ENCODE data around the gene NEK6.

- TF ChIP-seq EHMT2 (IDR thresholded peaks at IDR 0.05), result no peak
- TF ChIP-seq ATF3 (IDR thresholded peaks at IDR 0.05), result no peak
- no peak for TF ChIP-seq ATF3 (CRISPR knock-in tag; conservative IDR thresholded peaks at IDR 0.05)
- no peak for TF ChIP-seq MAFF (IDR thresholded peaks at IDR 0.05; ENCODE audit: low read length)
- peak in 1 of 3 experiments; percentile 24; a peak in 2 of 6 replicates for TF ChIP-seq CTCF (IDR thresholded peaks at IDR 0.05 in 2 of 3, conservative IDR thresholded peaks at IDR 0.05 in 1 of 3; ENCODE audit: insufficient read depth in 2 of 3, low read depth in 1 of 3, low read length in 3 of 3)
- TF ChIP-seq, protein P1, sequence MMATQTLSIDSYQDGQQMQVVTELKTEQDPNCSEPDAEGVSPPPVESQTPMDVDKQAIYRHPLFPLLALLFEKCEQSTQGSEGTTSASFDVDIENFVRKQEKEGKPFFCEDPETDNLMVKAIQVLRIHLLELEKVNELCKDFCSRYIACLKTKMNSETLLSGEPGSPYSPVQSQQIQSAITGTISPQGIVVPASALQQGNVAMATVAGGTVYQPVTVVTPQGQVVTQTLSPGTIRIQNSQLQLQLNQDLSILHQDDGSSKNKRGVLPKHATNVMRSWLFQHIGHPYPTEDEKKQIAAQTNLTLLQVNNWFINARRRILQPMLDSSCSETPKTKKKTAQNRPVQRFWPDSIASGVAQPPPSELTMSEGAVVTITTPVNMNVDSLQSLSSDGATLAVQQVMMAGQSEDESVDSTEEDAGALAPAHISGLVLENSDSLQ (IDR thresholded peaks at IDR 0.05), result no peak
- no peak for TF ChIP-seq LARP7 (IDR thresholded peaks at IDR 0.05)
- TF ChIP-seq, protein P2, sequence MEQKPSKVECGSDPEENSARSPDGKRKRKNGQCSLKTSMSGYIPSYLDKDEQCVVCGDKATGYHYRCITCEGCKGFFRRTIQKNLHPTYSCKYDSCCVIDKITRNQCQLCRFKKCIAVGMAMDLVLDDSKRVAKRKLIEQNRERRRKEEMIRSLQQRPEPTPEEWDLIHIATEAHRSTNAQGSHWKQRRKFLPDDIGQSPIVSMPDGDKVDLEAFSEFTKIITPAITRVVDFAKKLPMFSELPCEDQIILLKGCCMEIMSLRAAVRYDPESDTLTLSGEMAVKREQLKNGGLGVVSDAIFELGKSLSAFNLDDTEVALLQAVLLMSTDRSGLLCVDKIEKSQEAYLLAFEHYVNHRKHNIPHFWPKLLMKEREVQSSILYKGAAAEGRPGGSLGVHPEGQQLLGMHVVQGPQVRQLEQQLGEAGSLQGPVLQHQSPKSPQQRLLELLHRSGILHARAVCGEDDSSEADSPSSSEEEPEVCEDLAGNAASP (IDR thresholded peaks at IDR 0.05), result no peak
- TF ChIP-seq ZNF780A (CRISPR knock-in tag; IDR thresholded peaks at IDR 0.05), result no peak
- no peak for TF ChIP-seq POLR2AphosphoS2 (IDR thresholded peaks at IDR 0.05; ENCODE audit: low read length)
- no peak for TF ChIP-seq TRIM28 (IDR thresholded peaks at IDR 0.05)
- no peak for TF ChIP-seq CREB1 (IDR thresholded peaks at IDR 0.05)
- TF ChIP-seq CREB1 (CRISPR knock-in tag; IDR thresholded peaks at IDR 0.05), result no peak
- TF ChIP-seq POU5F1 (IDR thresholded peaks at IDR 0.05; ENCODE audit: borderline replicate concordance, low read depth, low read length, partially characterized antibody), result no peak
These were observed 36.2 kb downstream of the NEK6 start for GRCh38 chr9:124293718-124294506.

All from K562 (cell line).